Upper lobe of left lung (tissue), 4 donors: ENCODE data around the gene ZNF483.

Source experiments
- CTCF ChIP-seq, 6 experiments: fragments of 450-650 bp in 4 of 6; fragments of 200-600 bp in 2 of 6; sonication (generic) in 2 of 6; IDR thresholded peaks; one replicate each; pipeline ENCODE4 v1.5.1; 2016 to 2019; ENCODE audit warnings: antibody characterized with exemption in 6 of 6
- EP300 ChIP-seq, 4 donors: sonication (generic); formaldehyde crosslinking; IDR thresholded peaks; one replicate each; pipeline ENCODE4 v1.5.1; 2017; ENCODE audit warnings: antibody characterized with exemption in 4 of 4, control low read depth in 2 of 4
- POLR2A ChIP-seq, 4 donors: fragments of 450-650 bp; IDR thresholded peaks; one replicate each; pipeline ENCODE4 v1.5.1; 2016 to 2017; ENCODE audit warnings: antibody characterized with exemption in 4 of 4, mild to moderate bottlenecking in 2 of 4
- POLR2AphosphoS5 ChIP-seq, 2 donors: sonication (generic); formaldehyde crosslinking; IDR thresholded peaks; one replicate each; pipeline ENCODE4 v1.5.1; 2017; ENCODE audit warnings: antibody characterized with exemption in 2 of 2

- TF ChIP-seq CTCF (IDR thresholded peaks at IDR 0.05) (no peak), POLR2AphosphoS5 (IDR thresholded peaks at IDR 0.05) (no peak), POLR2A (IDR thresholded peaks at IDR 0.05) (no peak), EP300 (IDR thresholded peaks at IDR 0.05) (no peak)
Measured at GRCh38 chr9:111484572-111484894, 40.4 kb upstream of the ZNF483 start.
